ENCODE measurements around the gene PDE11A.

The PDE11A gene

GRCh38 chr2:177724398-177725287 is 347.9 kb downstream of the PDE11A start:
- no peaks in the 10 kb centered on the region for H3K27me3 ChIP-seq
- H3K9me3 ChIP-seq, result no peaks in the 10 kb centered on the region
- H3K36me3 ChIP-seq, result no peaks in the 10 kb centered on the region
- no peak overlapping the region for H3K4me3 ChIP-seq (ENCODE audit: low read depth, low read length)
- peak; percentile 55 for DNase-seq
- H3K4me1 ChIP-seq, result peaks cover 12% of the 10 kb centered on the region
- TF ChIP-seq CTCF (IDR thresholded peaks at IDR 0.05; ENCODE audit: low read depth, low read length), result peak; percentile 85

- H3K4me3 ChIP-seq (ENCODE audit: low read depth, low read length), result no peak overlapping the region
- peaks cover 3% of the 10 kb centered on the region; the same call in 1 of the 2 replicates for H3K4me1 ChIP-seq
- H3K9me3 ChIP-seq, result no peaks in the 10 kb centered on the region
- no peak for TF ChIP-seq CTCF (IDR thresholded peaks at IDR 0.05; ENCODE audit: low read depth, low read length)
- no peaks in the 10 kb centered on the region for H3K27me3 ChIP-seq
- H3K36me3 ChIP-seq, result no peaks in the 10 kb centered on the region
- no peak for DNase-seq
Measured at GRCh38 chr2:177723235-177723634, 349.3 kb downstream of the PDE11A start.

- H3K36me3 ChIP-seq, result no peaks in the 10 kb centered on the region
- H3K4me3 ChIP-seq (ENCODE audit: low read depth, low read length), result no peak overlapping the region
- no peaks in the 10 kb centered on the region for H3K9me3 ChIP-seq
- H3K4me1 ChIP-seq, result peaks cover 3% of the 10 kb centered on the region; the same call in 1 of the 2 replicates
- TF ChIP-seq CTCF (IDR thresholded peaks at IDR 0.05; ENCODE audit: low read depth, low read length), result no peak
- no peak for DNase-seq
- no peaks in the 10 kb centered on the region for H3K27me3 ChIP-seq
Measured at GRCh38 chr2:177721818-177722567, 350.6 kb downstream of the PDE11A start.

GRCh38 chr2:177721087-177721486 is 351.5 kb downstream of the PDE11A start:
- Histone ChIP-seq H3K27me3 (no peaks in the 10 kb centered on the region), H3K4me1 (peaks cover 3% of the 10 kb centered on the region; the same call in 1 of the 2 replicates), H3K9me3 (no peaks in the 10 kb centered on the region), H3K36me3 (no peaks in the 10 kb centered on the region), H3K4me3 (ENCODE audit: low read depth, low read length) (no peak overlapping the region)
- no peak for TF ChIP-seq CTCF (IDR thresholded peaks at IDR 0.05; ENCODE audit: low read depth, low read length)
- no peak for DNase-seq

- no peak for TF ChIP-seq CTCF (IDR thresholded peaks at IDR 0.05; ENCODE audit: low read depth, low read length)
- Histone ChIP-seq H3K27me3 (no peaks in the 10 kb centered on the region), H3K4me3 (ENCODE audit: low read depth, low read length) (no peak overlapping the region), H3K4me1 (no peaks in the 10 kb centered on the region), H3K36me3 (no peaks in the 10 kb centered on the region), H3K9me3 (no peaks in the 10 kb centered on the region)
- DNase-seq, result no peak
Measured at GRCh38 chr2:177717831-177718618, 354.6 kb downstream of the PDE11A start.

Data from BE2C (cell line).